Fibroblast of pulmonary artery (primary cell): ENCODE measurements around the gene TXNRD2.

Experiments used
- DNase-seq: peaks from one replicate; pipeline ENCODE4 v3.0.0-alpha.2; 2010; ENCODE audit warnings: low read depth
- H3K4me3 ChIP-seq: replicated peaks from 2 replicates; pipeline ENCODE4 v1.5.1; 2011; ENCODE audit warnings: low read depth, mild to moderate bottlenecking, control low read depth, low read length, moderate library complexity
- TF ChIP-seq, protein P1 (sequence below): IDR thresholded peaks from 2 replicates; pipeline ENCODE4 v1.5.1; 2011; ENCODE audit warnings: mild to moderate bottlenecking, control low read depth, low read length, inconsistent platforms; ENCODE audit errors: missing control alignments

TXNRD2 gene

DNA sequence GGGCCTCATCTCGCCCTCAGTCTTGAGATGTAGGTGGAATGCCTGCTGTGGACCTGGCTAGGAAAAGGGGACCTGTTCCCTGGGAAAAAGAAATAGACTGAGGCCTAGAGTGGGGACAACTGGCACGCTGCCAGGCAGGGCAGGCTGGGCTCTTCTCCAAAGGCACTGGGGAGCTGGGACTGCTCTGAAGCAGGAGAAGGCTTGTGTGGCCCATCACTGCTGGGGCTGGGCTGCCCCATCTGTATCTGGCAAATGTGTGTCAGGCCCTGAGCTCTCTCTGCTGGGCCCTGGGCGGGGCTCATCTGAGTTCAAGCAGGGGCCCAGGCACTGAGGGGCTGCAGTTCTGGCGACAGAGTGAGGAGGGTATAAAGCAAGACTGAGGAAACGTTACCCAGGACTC is 42.1 kb upstream of the TXNRD2 start:
- TF ChIP-seq, protein P1, sequence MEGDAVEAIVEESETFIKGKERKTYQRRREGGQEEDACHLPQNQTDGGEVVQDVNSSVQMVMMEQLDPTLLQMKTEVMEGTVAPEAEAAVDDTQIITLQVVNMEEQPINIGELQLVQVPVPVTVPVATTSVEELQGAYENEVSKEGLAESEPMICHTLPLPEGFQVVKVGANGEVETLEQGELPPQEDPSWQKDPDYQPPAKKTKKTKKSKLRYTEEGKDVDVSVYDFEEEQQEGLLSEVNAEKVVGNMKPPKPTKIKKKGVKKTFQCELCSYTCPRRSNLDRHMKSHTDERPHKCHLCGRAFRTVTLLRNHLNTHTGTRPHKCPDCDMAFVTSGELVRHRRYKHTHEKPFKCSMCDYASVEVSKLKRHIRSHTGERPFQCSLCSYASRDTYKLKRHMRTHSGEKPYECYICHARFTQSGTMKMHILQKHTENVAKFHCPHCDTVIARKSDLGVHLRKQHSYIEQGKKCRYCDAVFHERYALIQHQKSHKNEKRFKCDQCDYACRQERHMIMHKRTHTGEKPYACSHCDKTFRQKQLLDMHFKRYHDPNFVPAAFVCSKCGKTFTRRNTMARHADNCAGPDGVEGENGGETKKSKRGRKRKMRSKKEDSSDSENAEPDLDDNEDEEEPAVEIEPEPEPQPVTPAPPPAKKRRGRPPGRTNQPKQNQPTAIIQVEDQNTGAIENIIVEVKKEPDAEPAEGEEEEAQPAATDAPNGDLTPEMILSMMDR, result no peak
- H3K4me3 ChIP-seq, result no peak overlapping the region
- DNase-seq, result no peak

- no peak overlapping the region for H3K4me3 ChIP-seq
- TF ChIP-seq, protein P1, result no peak
- DNase-seq, result no peak
Observed at GRCh38 chr22:19982991-19983578, 41.5 kb upstream of the TXNRD2 start.

- DNase-seq, result no peak
- H3K4me3 ChIP-seq, result no peak overlapping the region
- TF ChIP-seq, protein P1, result no peak
Observed at GRCh38 chr22:19981961-19982920, 40.6 kb upstream of the TXNRD2 start.

- no peak overlapping the region for H3K4me3 ChIP-seq
- TF ChIP-seq, protein P1, result no peak
- DNase-seq, result no peak
Observed at GRCh38 chr22:19981171-19981960, 39.7 kb upstream of the TXNRD2 start.

DNA sequence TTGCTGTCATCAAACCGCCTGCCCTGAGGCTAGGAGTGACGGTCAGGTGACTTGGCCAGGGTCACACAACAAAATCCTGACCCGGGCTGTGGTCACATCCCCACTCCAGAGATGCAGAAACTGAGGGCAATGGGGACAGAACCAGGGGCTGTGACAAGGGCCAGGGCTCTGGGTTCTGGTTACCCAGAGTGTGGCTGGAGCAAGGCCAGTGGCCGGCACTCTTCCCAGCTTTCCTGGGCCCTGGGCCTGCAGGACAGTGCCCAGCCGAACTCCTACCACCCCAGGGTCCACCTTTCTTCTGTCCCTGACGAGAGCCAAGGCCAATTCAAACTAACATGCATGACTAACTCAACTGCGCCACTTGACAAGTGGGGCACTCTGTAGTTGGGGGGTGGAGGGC is 39.1 kb upstream of the TXNRD2 start:
- no peak overlapping the region for H3K4me3 ChIP-seq
- DNase-seq, result no peak
- TF ChIP-seq, protein P1, result no peak

- no peak overlapping the region for H3K4me3 ChIP-seq
- TF ChIP-seq, protein P1, result no peak
- no peak for DNase-seq
Observed at GRCh38 chr22:19979712-19980493, 38.3 kb upstream of the TXNRD2 start.
